Adrenal gland (tissue), 5 donors: ENCODE data around the gene NR5A1.

Source experiments
- CTCF ChIP-seq, 6 experiments: fragments of 450-650 bp in 4 of 6; fragments of 200-600 bp in 2 of 6; sonication (generic) in 1 of 6; IDR thresholded peaks; 1 replicate in 5 of 6; 2 replicates in 1 of 6; pipeline versions ENCODE4 v1.5.1 to v1.8.0; 2016 to 2021; ENCODE audit warnings: antibody characterized with exemption in 6 of 6, mild to moderate bottlenecking in 2 of 6, moderate library complexity in 1 of 6
- POLR2A ChIP-seq, 2 donors: fragments of 450-650 bp; IDR thresholded peaks; one replicate each; pipeline ENCODE4 v1.6.1; 2017; ENCODE audit warnings: antibody characterized with exemption in 2 of 2, mild to moderate bottlenecking in 2 of 2, moderate library complexity in 1 of 2
- donor health status: DM: no; HTN: no; CAD: no.

GRCh38 chr9:124450241-124450924 is 56.8 kb downstream of the NR5A1 start, which contains the start of gene ADGRD2:
- no peak for TF ChIP-seq CTCF (IDR thresholded peaks at IDR 0.05)
- TF ChIP-seq POLR2A (IDR thresholded peaks at IDR 0.05), result no peak
